SU-DHL-6 (cell line): ENCODE data around the gene FLII.

Source experiments
- H2AFZ ChIP-seq: fragments of 200-600 bp; sonication (generic); 2 replicates; pipeline ENCODE4 v1.6.1; 2014; ENCODE audit warnings: low read depth, mild to moderate bottlenecking, moderate library complexity, mixed read lengths, antibody characterized with exemption, low read length; ENCODE audit not compliant: severe bottlenecking
- H3F3A ChIP-seq: fragments of 200-600 bp; shearing (Covaris generic); 2 replicates; pipeline ENCODE4 v1.6.0; 2016; ENCODE audit warnings: antibody characterized with exemption, mild to moderate bottlenecking; ENCODE audit not compliant: insufficient read depth
- H3K27ac ChIP-seq: fragments of 200-600 bp; sonication (generic); 2 replicates; pipeline ENCODE4 v1.5.1; 2016; ENCODE audit warnings: low read depth, mild to moderate bottlenecking, low read length, moderate library complexity, mixed read lengths
- H3K27me3 ChIP-seq: fragments of 200-600 bp; sonication (generic), shearing (Covaris generic); 2 replicates; pipeline ENCODE4 v1.6.0; 2014; ENCODE audit warnings: mild to moderate bottlenecking, low read length
- H3K36me3 ChIP-seq: fragments of 200-600 bp; sonication (generic); 2 replicates; pipeline ENCODE4 v1.6.1; 2014; ENCODE audit warnings: mild to moderate bottlenecking, low read length, mixed read lengths
- H3K4me2 ChIP-seq: fragments of 300-600, 200-600 bp; shearing (Covaris generic), sonication (generic); 2 replicates; pipeline ENCODE4 v1.6.0; 2014; ENCODE audit warnings: low read length, low read depth, mild to moderate bottlenecking; ENCODE audit not compliant: poor library complexity, severe bottlenecking
- H3K4me3 ChIP-seq: fragments of 200-600 bp; sonication (generic); 2 replicates; pipeline ENCODE4 v1.5.1; 2014; ENCODE audit warnings: antibody characterized with exemption, low read length, mild to moderate bottlenecking, mixed read lengths; ENCODE audit not compliant: insufficient read depth, poor library complexity, severe bottlenecking
- H3K79me2 ChIP-seq: fragments of 200-600 bp; sonication (generic); 2 replicates; pipeline ENCODE4 v1.6.1; 2014; ENCODE audit warnings: mild to moderate bottlenecking, low read length, moderate library complexity; ENCODE audit not compliant: insufficient read depth
- H3K9ac ChIP-seq: fragments of 200-600 bp; sonication (generic); 2 replicates; pipeline ENCODE4 v1.7.0; 2014; ENCODE audit warnings: mild to moderate bottlenecking, low read length
- H3K9me2 ChIP-seq: fragments of 200-600 bp; sonication (generic); replicated peaks from 2 replicates; pipeline ENCODE4 v1.6.1; 2014; ENCODE audit warnings: low read length; ENCODE audit not compliant: insufficient read depth
- H3K9me3 ChIP-seq: fragments of 200-600 bp; sonication (generic); 2 replicates; pipeline ENCODE4 v1.6.1; 2014; ENCODE audit warnings: low read length, mixed read lengths; ENCODE audit not compliant: insufficient read depth
- H4K20me1 ChIP-seq: fragments of 200-600 bp; sonication (generic); 2 replicates; pipeline ENCODE4 v1.6.1; 2014; ENCODE audit warnings: low read depth, mild to moderate bottlenecking, antibody characterized with exemption, low read length, moderate library complexity, mixed read lengths
- CTCF ChIP-seq: fragments of 200-600 bp; sonication (generic); IDR thresholded peaks from one replicate; pipeline ENCODE4 v1.5.1; 2017; ENCODE audit warnings: antibody characterized with exemption, mild to moderate bottlenecking, low read length, moderate library complexity; ENCODE audit not compliant: insufficient read depth, poor library complexity, severe bottlenecking
- EZH2phosphoT487 ChIP-seq: fragments of 200-600 bp; sonication (generic), shearing (Covaris generic); conservative IDR thresholded peaks from 2 replicates; pipeline ENCODE4 v1.6.1; 2018; ENCODE audit warnings: mild to moderate bottlenecking, antibody characterized with exemption, low read length, moderate library complexity, mixed read lengths

FLII gene

GRCh38 chr17:18234853-18235380 is 23.6 kb downstream of the FLII start:
- Histone ChIP-seq H3K9me2 (no peaks in the 10 kb centered on the region), H3F3A (no peaks in the 10 kb centered on the region), H2AFZ (no peak overlapping the region), H3K9ac (no peak overlapping the region), H3K4me3 (no peak overlapping the region), H3K36me3 (no peaks in the 10 kb centered on the region), H3K27me3 (no peaks in the 10 kb centered on the region), H3K79me2 (no peaks in the 10 kb centered on the region), H3K27ac (no peak overlapping the region), H4K20me1 (no peaks in the 10 kb centered on the region), H3K9me3 (no peaks in the 10 kb centered on the region), H3K4me2 (no peak overlapping the region)
- TF ChIP-seq CTCF (no peak), EZH2phosphoT487 (no peak)

GRCh38 chr17:18233803-18234518 is 24.6 kb downstream of the FLII start:
- no peaks in the 10 kb centered on the region for H3K9me3 ChIP-seq
- no peaks in the 10 kb centered on the region for H3K9me2 ChIP-seq
- H2AFZ ChIP-seq = no peak overlapping the region
- H4K20me1 ChIP-seq = no peaks in the 10 kb centered on the region
- no peaks in the 10 kb centered on the region for H3K36me3 ChIP-seq
- H3K27me3 ChIP-seq = no peaks in the 10 kb centered on the region
- H3K4me3 ChIP-seq = no peak overlapping the region
- no peak overlapping the region for H3K4me2 ChIP-seq
- no peak overlapping the region for H3K27ac ChIP-seq
- TF ChIP-seq EZH2phosphoT487 = no peak
- no peak for TF ChIP-seq CTCF
- H3F3A ChIP-seq = no peaks in the 10 kb centered on the region
- H3K9ac ChIP-seq = no peak overlapping the region
- no peaks in the 10 kb centered on the region for H3K79me2 ChIP-seq

- no peaks in the 10 kb centered on the region for H3K36me3 ChIP-seq
- no peak overlapping the region for H3K9ac ChIP-seq
- H4K20me1 ChIP-seq = no peaks in the 10 kb centered on the region
These were observed 27.4 kb downstream of the FLII start for GRCh38 chr17:18231164-18231563.

More at GRCh38 chr17:18231164-18231563, 27.4 kb downstream of the FLII start:
- TF ChIP-seq EZH2phosphoT487 (no peak), CTCF (no peak)
- H3K9me3 ChIP-seq = no peaks in the 10 kb centered on the region
- no peaks in the 10 kb centered on the region for H3K9me2 ChIP-seq
- no peak overlapping the region for H3K27ac ChIP-seq
- no peaks in the 10 kb centered on the region for H3K27me3 ChIP-seq
- no peak overlapping the region for H2AFZ ChIP-seq
- no peaks in the 10 kb centered on the region for H3K79me2 ChIP-seq
- no peak overlapping the region for H3K4me3 ChIP-seq
- H3F3A ChIP-seq = no peaks in the 10 kb centered on the region
- H3K4me2 ChIP-seq = no peak overlapping the region
